Femur (tissue), 1 donor: ENCODE results near the gene RGS14.

ENCODE experiments used
- DNase-seq: peaks from one replicate; pipeline ENCODE4 v3.0.0-alpha.2; 2017

RGS14 gene

DNA sequence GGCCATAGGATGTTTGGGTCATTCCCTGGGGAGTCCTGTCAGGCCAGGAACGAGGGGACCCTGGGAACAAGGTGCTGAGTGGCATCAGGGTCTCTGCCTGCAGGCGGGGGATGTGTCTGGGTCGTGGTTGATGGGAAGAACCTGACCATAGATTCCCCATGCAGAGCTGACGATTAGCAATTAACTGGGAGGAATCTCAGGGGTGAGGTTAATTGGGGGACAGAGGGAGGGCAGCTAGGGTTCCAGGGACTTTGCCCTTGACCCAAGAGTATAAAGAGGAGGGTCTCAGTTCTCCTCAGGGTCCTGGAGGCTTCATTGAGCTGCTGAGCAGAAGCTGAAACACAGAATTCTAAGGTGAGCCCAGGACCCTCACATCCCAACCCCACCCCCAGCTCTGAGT lies 26.4 kb downstream of the RGS14 start, which contains the start of gene SLC34A1:
TSS of gene SLC34A1 (plus strand) at position 301 of the 400 bp plus-strand sequence. CDS start 1,308 bp downstream, outside the sequence.
- DNase-seq, result no peak

DNA sequence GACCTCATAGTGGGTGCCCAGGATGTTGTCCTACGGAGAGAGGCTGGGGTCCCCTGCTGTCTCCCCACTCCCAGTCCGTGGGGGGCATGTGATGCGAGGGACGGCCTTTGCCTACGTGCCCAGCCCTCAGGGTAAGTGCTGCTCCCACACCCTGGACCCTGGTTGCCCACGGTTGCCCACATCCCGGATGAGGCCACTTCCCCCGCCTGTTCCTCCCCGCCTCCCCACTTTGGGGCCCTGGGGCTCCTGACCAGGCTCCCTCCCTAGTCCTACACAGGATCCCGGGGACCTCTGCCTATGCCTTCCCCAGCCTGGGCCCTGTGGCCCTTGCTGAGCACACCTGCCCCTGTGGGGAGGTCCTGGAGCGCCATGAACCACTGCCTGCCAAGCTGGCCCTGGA lies 28.0 kb downstream of the RGS14 start:
- no peak for DNase-seq

DNA sequence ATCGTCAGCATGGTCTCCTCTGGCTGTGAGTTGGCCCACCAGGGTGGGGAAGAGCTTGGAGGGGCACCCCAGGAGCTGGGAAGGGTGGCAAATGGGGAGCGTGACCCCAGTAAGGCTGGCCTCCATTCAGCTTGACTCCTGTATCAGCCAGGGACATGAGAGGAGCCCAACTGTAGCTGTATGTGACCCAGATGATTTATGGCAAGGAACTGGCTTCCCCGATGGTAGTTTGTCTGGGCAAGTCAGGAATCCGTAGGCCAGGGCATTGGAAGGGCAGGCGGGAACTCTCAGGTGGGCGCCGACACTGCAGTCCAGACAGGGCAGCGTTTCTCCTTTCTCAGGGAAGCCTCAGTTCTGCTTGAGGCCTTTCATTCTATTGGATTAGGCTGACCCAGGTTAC lies 28.8 kb downstream of the RGS14 start:
- DNase-seq, result no peak

DNA sequence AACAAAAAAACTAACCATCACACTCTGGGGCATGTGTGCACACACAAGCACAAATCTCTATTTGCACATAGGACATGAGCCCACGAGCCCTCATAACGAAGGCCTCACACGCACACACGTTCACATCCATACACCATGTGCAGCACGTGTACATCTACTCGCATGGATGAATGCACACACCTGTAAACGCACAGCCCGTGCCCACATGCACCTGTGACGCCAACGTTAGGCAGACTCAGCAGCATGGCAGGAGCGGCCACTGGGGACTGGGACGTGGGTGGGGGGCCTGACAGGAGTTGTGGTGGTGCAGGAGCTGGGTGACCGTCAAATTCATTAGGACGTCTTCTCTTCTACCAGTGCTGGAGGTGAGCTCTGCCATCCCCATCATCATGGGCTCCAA lies 29.7 kb downstream of the RGS14 start:
- no peak for DNase-seq

DNA sequence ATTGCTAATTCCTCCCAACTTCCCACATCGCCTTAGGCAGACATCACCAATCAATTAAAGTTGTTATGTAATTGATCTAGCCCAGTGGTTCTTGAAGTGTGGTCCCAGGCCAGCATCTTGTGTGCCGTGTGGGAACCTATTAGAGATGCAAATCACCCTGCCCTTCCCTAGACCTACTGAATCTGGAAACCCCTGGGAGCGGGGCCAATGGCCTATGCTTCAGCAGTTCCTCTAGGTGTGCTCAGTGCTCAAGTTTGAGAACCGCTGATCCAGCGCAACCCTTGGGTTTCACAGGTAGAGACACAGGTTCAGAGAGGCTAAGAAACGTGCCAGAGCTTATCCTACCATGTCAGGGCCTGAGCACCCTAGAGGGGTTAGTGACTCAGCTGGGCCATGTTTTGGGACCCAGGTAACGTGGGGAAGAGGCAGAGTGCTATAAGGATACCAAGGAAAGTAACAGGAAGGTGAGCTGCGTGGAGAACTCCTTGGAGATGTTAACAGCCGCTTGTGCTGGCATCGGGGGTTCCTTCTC lies 30.9 kb downstream of the RGS14 start:
- DNase-seq, result no peak

DNA sequence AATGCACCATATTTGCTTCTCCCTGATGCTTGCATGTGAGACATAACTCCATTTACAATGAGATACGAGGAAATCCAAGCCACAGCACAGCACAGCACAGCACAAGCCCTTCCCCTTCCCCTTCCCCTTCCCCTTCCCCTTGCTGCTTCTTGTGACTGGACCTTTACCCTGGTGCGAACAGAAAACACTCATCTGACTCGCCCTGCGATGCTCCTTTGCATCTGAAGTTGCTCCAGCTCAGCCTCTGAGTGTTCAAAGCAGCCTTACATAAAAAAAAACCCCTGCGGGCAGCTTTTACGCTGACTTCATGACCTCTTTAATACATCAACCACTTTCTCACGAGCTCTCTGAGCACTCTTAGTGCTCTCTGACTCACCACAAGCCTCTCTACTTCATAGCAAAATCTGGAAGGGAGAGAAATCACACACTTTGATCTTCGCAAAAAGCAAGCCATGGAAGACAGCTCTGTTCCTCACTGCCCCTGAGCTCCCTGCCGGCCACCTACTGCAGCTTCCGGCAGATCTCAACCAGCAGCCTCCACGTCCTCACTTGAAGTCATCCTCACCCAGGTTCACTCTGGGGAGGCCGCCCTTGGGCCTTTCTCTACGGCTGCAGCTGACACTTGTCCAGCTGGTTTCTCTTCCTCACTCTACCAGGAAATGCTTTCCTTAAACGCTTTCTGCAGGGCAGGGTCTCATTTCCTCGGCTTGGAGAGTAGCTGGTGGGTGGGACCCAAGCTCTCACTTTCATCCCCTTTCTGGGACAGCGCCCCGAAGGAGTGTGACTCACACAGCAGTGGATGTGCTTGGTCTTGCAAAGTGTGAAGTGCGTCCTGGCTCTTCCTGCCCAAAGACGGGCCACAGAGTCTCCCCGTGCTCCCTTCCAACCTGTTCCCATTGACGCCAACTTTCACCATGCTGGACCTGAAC lies 31.8 kb downstream of the RGS14 start:
- DNase-seq, result peak; percentile 65

DNA sequence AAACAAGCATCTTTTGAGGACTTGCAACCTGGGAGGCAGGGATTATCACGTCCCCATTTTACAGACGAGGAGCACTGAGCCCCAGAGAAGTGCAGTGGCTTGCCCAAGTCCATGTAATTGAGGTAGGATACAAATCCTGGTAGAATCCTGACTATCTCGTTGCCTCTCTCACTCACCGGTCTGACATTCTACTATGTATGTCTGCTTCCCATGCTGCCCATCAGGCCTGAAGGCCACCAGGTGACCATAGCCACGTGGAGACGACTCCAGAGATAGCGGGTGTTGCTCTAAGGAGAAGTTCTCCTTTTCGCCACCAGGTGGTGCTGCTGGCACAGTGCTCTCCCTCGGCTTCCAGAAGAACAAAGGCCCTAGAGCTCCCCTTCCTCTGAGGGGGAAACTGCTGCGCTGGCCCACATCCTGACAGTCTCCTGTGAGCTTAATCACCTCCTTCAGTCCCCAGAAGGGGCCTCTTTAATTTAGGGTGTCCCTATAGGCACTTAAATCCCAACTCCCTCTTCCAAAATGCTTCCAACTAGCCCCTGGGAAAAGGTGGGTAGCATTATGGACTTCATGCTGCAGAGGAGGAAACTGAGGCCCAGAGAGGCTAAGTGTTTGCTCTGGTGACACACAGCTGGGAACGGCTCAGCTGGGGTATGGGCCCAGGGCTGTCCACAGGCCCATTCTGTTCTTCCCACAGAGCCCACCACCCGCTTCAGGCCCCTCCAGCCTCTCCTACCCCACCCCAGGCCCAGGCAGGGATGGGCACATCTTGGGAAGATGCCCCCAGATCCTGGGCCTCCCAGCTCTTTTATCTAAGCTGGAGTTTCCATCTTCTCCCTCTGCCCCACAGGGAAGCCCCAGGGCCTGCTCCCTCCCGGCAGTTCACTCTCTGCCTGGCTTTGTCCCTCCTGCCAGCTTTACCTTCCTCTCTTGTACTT lies 32.9 kb downstream of the RGS14 start:
- DNase-seq, result peak; percentile 92

DNA sequence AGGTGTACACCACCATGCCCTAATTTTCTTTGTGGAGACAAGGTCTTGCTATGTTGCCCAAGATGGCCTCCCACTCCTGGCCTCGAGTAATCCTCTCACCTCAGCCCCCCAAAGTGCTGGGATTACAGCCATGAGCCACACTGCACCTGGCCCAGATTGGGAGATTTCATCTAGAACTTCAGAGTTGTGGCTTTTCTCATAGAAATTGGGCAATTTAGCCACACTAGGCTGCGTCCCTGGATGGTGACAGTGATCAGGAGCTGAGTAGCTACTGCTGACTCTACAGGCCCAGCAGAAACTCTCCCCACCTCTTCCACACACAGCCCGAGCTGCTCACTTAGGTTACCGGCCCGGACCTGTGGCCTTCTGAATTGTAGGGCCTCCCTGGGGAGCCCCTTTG lies 35.0 kb downstream of the RGS14 start:
- no peak for DNase-seq

DNA sequence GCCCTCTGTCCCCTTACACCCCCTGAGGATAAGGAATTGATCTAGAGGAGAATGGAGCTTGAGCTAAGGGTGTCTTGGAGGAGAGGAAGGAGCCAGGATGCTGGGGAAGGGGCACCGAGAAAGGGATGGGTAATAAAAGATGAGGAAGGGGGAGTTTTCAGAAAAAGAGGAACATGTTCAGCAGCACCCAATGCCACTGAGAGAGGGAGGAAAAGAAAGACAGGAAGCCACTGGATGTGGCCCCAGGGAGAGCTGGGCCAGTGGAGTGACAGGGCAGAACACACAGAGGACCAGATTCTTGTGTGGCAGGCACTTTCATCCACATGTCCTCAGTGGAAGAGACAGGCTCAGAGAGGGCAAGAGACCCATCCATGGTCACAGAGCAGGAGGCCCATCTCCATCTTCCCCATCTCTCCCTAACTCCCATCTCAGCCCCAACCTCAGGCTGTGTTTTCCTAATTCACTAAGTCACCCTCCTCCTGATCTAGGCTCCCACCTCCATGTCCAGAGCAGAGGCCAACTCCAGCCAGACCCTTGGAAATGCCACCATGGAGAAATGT lies 35.6 kb downstream of the RGS14 start:
- DNase-seq, result no peak

DNA sequence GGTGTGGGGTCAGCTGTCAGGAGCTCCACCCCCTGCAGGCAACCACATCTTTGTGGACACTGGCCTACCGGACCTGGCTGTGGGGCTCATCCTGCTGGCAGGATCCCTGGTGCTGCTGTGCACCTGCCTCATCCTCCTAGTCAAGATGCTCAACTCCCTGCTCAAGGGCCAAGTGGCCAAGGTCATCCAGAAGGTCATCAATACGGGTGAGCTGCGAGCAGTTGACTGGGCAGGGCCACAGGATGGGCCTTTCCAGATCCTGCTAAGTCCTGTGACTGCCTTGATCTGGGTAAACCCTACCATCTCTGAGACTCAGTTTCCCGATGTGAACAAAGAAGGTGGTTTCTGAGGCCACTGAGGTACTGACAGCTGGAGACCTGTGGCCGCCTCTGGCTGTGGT lies 36.3 kb downstream of the RGS14 start:
- DNase-seq, result no peak

DNA sequence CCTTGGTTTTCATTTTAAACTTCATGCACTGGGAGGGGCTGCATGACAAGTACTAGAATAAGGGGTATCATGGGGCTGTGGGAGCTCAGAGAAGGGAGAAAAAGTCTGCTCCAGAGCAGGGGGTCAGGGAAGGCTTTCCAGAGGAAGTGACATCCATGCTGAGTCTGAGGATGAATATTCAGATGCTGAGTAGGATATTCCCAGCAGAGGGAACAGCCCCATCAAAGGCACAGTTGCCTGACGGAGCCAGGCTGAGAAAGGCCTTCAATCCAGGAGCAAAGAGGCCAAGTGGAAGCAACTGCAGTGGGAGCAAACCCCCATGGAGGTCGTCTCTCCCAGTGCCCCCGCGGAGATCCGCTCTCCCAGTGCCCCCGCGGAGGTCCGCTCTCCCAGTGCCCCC lies 38.4 kb downstream of the RGS14 start:
- DNase-seq, result no peak

DNA sequence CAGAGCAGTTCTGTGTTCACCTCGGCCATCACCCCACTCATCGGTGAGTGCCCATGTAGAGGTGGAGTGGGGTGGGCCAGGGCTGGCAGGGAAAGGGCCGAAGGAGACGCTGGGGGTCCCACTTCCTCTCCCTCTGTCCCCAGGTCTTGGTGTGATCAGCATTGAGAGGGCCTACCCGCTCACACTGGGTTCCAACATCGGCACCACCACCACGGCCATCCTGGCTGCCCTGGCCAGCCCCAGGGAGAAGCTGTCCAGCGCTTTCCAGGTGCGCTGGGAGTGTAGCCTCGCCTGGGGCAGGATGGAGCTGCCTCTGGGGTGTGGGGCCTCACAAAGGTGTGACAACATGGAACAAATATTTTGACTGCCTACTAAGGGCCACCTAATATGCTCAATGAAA lies 39.1 kb downstream of the RGS14 start:
- no peak for DNase-seq

DNA sequence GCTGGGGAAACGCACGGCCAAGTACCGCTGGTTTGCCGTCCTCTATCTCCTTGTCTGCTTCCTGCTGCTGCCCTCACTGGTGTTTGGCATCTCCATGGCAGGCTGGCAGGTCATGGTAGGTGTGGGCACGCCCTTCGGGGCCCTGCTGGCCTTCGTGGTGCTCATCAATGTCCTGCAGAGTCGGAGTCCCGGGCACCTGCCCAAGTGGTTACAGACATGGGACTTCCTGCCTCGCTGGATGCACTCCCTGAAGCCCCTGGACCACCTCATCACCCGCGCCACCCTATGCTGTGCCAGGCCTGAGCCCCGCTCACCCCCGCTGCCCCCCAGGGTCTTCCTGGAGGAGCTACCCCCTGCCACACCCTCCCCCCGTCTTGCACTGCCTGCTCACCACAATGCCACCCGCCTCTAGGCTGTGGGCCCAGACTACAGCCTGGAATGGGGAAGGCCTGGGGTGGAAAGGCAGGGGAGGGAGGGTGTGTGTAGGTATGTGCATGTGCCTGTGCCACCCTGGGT lies 40.2 kb downstream of the RGS14 start:
- DNase-seq, result no peak

DNA sequence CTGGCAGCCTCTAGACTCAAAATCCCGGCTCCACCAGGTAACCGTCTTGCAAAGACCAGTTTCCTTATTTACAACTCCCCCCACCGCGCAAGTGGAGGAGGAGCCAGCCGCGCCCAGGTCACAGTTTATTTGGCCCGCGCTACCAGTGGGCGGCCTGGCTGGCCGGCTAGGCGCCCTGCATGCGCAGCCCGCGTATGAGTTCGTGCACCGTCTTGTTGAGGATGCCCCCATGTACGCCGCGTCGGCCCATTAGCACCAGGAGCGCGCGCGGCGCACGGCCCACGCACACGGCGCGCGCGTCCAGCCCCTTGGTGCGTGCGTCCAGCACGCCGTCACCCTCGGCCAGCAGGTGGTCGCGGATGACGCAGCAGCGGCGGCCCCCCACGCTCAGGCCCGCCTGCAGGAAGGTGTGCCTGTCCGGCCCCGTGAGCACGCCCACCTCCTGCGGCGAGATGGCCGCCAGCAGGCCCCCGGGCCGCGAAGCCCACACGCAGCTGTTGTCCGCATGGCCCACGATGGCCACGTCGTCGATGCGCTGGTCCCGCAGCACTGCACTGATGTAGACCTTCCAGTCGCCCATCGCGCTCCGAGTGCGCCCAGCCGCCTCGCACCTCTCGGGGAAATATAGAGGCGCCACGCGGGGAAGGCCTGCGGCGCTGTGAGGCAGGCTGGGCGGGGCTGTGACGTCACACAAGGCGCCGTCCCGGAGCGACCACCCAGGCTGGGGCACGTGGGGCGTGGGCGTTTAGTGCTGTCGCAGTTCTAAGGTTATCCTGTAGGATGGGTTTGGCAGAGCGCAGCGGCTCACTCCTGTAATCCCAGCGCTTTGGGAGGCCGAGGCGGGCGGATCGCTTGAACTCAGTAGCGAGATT lies 42.5 kb downstream of the RGS14 start, which contains the start of gene PFN3:
TSS of gene PFN3 (minus strand) at position 665 of the 872 bp plus-strand sequence. CDS start at position 580, 85 bp downstream.
- peak; percentile 72 for DNase-seq

DNA sequence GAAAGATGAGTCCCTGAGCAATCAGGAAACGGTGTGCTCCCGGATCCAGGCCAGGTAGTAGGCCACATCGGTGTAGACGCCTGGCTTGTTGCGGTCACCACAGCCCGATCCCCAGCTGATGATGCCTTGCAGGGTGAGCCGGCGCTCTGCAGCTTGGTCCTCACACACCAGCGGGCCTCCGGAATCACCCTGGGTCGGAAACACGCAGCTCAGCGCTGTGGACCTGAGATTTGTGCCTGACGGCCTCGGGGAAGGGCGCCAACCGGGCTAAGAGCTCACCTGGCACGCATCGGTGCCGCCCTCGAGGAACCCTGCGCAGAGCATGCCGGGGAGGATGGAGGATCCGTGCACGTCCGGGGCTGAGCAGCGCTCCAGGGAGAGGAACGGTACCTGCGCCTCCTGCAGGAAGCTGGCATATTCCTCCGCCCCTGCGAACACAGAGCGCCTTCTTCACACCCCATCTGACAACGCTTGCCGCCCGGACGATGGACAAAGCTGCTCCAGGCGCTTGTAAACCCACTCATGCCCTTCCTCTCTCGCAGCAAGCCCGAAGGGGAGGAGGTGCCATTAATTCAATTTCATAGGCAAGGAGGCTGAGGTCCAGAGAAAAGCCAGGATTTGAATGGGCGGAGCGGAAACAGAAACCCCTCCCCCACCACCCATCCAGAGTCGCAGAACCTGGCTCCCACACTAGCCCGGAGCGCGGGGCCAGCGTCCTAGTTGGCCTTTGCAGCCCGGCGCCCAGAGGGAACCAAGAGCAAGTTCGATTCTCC lies 44.7 kb downstream of the RGS14 start:
- no peak for DNase-seq

DNA sequence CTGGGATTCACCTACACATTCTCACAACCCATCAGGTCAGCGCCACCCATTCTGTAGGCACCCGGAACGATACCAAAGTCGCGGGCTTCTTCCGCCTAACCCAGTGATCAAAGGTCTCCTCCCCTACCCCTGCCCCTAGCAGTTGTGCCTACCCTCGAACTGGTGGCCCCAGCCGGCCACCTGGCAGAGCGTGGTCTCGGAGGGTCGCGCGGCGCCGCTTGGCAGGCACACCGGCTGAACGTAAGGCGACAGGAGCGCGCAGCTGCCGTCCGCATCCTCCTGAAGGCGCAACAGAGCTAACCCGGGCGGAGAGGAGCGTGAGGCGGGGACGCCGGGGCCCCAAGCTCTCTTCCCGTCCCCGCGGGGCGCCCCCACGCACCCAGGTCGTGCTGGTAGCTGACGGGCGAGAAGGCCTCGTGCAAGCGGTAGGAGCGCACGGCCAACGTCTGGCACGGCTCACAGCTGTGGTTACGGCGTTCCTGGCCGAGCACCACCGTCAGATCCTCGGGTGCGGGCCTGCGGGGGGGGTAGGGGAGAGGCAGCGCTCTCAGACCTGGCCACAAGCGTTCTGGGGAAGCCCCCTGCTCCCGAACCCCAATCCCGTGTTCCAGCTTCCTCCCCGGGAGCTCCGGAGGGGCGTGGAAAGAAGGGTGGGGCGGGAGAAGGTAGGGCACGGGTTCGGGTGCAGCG lies 45.5 kb downstream of the RGS14 start:
- DNase-seq, result no peak

DNA sequence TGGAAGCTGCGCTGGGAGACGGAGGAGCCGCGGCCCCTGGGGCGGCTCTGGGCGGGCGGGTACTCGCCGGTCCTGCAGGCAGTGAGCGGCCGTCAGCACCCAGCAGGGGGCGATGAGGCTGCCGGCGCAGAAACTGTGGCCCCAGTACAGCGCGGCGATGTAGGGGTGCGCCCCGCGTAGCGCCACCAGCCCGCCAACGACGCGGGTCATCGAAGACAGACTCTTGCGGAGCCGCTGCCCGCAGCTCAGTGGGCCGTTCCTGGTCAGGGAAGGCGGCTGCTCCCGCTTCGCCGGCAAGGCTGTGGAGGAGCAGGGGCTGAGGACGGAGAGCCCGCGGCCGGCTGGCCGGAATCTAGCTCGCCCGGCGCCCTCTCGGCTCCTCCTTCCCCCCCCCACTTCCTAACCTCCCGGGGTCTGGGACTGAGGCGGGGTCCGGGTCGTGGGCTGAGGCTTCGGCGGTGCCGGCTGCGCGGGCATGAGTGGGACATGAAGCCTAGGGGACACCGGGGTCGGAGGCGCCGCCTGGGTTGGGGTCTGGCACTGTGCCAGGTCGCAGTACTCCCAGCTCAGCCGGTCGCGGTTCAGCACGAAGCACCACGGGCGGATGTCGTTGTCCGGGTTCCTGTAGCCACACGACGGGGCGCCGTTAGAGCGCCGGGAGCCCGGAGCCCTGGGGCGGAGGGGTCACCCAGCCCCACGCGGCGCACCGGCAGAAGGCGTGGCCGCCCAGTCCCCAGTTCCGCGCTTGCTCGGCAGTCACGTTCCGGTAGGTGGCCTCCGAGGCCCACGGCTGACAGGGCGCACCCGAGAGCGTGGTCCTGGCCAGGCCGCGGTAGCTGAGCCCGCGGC lies 46.3 kb downstream of the RGS14 start:
- DNase-seq, result peak; percentile 87

DNA sequence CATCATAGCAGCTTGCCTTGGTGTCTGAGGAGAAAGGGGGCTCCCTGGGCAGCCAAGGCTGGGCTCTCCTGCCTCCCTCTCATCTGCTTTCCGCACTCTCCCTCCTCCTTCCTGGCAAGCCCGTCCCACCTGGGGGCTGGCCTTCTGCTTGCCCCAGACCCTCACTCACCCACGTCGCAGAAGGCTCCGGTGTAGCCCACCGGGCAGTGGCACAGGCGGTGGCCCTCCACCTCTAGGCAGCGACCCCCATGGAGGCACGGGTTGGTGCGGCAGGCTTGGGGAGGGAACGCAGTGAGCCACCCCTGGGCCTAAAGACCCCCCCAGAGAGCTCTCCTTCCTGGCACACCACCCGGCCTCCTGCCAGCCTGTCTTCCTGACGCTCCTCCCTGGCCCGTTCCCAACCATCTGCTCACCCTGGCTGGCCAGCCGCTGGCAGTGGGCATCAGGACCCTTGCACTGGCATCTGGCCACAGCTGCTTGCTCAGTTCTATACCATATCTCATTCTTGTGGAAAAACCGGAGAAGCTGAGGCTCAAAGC lies 47.0 kb downstream of the RGS14 start:
- no peak for DNase-seq

DNA sequence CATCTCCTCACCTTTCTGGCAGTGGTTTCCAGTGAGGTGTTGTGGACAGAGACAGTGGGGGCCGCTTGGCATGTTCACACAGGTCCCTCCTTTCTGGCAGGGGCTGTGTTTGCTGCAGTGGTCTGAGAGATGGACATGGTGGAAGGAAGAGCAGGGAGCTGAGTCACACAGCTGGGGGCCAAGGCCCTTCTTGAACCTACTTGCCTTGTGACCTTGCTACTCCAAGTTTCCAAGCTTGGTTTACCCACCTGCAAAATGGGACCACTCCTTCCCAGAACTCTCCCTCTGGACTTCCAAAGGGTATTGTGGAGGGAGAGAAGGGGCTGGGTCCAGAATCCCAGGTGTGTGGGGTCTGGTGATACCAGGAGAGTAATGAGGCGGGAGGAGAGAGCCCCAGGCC lies 47.6 kb downstream of the RGS14 start:
- DNase-seq, result no peak
